Measurements from ENCODE around the gene ZNF628. TPM values are rescaled to one million over a fixed set of nuclear protein-coding genes. Genes with fewer than 3 reads are reported as not detected.
A peak's percentile ranks its signal among the peaks of the same experiment; 100 is the strongest.

The ZNF628 gene
- total and polyA plus RNA-seq, 2 donors (not counting 1 experiment from before 2014, with no cell fraction given), result 0.49 to 1.3 TPM

DNA sequence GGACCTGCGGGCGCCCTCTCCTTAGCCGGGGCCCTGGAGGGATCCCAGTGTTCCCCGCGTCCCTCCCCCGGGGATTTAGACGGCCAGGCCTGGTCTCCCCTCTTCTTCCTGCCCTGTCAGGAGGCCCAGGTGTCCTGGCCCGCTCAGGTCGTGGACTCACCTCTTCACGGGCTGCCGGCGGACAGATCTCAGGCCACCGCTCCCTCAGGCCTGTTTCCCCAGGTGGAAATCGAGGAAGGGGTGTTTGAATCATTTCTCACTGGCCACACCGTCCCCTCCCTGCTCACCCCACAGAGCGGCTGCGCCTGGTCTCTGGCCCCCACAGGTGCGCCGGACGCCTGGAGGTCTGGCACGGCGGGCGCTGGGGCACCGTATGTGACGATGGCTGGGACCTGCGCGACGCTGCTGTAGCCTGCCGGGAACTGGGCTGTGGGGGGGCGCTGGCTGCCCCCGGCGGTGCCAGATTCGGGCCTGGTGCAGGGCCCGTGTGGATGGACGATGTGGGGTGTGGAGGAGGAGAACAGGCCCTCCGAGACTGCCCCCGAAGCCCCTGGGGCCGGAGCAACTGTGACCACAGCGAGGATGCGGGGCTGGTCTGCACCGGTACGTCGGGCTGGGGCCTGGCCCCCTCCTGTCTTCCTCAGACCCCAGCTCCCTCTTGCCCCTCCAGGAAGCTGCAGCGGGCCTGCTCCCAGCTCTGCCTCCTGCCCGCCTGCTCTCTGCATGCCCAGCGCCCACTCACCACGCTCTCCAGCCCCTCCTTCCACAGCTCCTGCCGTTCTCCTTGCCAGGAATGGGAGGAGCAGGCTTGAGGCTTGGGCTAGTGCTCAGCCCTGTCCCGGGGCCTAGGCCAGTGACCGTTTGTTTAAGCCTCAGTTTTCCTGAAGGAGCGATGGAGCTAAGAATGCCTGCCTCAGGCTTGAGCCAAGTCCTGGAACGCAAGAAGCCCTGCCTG, 14.3 kb downstream of the ZNF628 start:
- Histone ChIP-seq H3K79me2 (ENCODE audit: control insufficient read depth, insufficient read depth, low read length) (peaks cover 7% of the 10 kb centered on the region), H4K20me1 (ENCODE audit: control insufficient read depth, extremely low read depth, insufficient read depth, low read length) (no peaks in the 10 kb centered on the region), H3K4me2 (ENCODE audit: extremely low read depth, insufficient read depth, low read length) (no peak overlapping the region), H3K36me3 (ENCODE audit: control insufficient read depth, insufficient read depth, low read length) (peaks cover 1% of the 10 kb centered on the region), H3K27ac (ENCODE audit: insufficient read depth, low read length) (no peak overlapping the region), H3K4me1 (ENCODE audit: control insufficient read depth, extremely low read depth, insufficient read depth, low read length) (peaks cover 45% of the 10 kb centered on the region), H3K9ac (ENCODE audit: insufficient read depth, low read length) (no peak overlapping the region), H3K4me3 (replicated peaks in 1 of 4; ENCODE audit: control extremely low read depth in 1 of 4, insufficient read depth in 1 of 4, low read depth in 3 of 4, low read length in 4 of 4) (no peak overlapping the region), H2AFZ (ENCODE audit: low read length) (no peak overlapping the region), H3K9me3 (ENCODE audit: control insufficient read depth, insufficient read depth, low read depth, low read length) (no peaks in the 10 kb centered on the region), H3K27me3 (ENCODE audit: control insufficient read depth, insufficient read depth, low read length) (no peaks in the 10 kb centered on the region)
- peak in 1 of 2 donors; percentile 50 for DNase-seq (ENCODE audit: low read depth in 2 of 2)
- TF ChIP-seq EZH2 (IDR thresholded peaks at IDR 0.05; ENCODE audit: low read length, missing control alignments), result no peak
- TF ChIP-seq, protein P1, sequence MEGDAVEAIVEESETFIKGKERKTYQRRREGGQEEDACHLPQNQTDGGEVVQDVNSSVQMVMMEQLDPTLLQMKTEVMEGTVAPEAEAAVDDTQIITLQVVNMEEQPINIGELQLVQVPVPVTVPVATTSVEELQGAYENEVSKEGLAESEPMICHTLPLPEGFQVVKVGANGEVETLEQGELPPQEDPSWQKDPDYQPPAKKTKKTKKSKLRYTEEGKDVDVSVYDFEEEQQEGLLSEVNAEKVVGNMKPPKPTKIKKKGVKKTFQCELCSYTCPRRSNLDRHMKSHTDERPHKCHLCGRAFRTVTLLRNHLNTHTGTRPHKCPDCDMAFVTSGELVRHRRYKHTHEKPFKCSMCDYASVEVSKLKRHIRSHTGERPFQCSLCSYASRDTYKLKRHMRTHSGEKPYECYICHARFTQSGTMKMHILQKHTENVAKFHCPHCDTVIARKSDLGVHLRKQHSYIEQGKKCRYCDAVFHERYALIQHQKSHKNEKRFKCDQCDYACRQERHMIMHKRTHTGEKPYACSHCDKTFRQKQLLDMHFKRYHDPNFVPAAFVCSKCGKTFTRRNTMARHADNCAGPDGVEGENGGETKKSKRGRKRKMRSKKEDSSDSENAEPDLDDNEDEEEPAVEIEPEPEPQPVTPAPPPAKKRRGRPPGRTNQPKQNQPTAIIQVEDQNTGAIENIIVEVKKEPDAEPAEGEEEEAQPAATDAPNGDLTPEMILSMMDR (conservative IDR thresholded peaks at IDR 0.05 in 1 of 2, IDR thresholded peaks at IDR 0.05 in 1 of 2; ENCODE audit: low read depth in 1 of 2, low read length in 2 of 2), result no peak

DNA sequence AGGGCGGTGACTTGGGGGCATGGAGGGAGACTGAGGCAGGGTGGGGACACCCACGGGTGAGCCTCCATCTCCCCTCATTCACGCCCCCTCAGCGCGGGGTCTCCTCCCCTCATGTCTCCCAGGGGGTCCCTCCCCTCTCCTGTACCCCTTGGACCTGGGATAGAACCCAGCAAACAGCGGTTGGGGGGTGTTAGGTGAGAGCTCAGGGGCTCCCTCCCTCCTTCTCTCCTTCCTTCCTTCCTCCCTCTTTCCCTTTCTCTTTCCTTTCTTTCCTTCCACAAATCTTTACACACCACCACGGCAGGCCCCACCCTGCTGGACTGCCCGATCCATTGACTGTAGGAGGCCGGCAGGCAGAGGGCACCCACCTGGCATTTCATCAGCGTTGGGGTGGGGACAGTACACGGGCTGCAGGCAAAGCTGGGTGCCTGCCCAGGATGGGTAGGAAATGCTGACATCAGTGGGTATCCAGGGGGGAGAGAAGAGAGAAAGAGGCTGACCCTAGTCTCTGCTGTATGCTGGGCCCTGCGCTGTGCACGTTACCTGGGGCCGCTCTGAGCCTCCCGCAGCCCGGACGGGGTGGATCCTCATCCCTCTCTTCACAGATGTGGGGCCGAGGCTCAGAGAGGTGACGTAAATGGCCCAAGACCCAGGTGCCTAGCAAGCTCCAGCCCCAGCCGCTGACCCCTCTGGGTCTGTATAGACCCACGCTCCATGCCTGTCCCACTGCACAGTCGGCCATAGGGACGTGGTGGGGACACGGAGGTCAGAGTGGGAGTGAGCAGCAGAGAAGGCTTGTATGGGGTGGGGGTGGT, 15.3 kb downstream of the ZNF628 start:
- peaks cover 39% of the 10 kb centered on the region for H3K4me1 ChIP-seq (ENCODE audit: control insufficient read depth, extremely low read depth, insufficient read depth, low read length)
- DNase-seq (ENCODE audit: low read depth in 2 of 2), result no peak

More for the DNA sequence above, 15.3 kb downstream of the ZNF628 start:
- Histone ChIP-seq H3K27me3 (ENCODE audit: control insufficient read depth, insufficient read depth, low read length) (no peaks in the 10 kb centered on the region), H3K4me2 (ENCODE audit: extremely low read depth, insufficient read depth, low read length) (no peak overlapping the region), H3K4me3 (replicated peaks in 1 of 4; ENCODE audit: control extremely low read depth in 1 of 4, insufficient read depth in 1 of 4, low read depth in 3 of 4, low read length in 4 of 4) (no peak overlapping the region), H3K9me3 (ENCODE audit: control insufficient read depth, insufficient read depth, low read depth, low read length) (no peaks in the 10 kb centered on the region), H4K20me1 (ENCODE audit: control insufficient read depth, extremely low read depth, insufficient read depth, low read length) (no peaks in the 10 kb centered on the region), H3K27ac (ENCODE audit: insufficient read depth, low read length) (no peak overlapping the region), H3K9ac (ENCODE audit: insufficient read depth, low read length) (no peak overlapping the region), H3K36me3 (ENCODE audit: control insufficient read depth, insufficient read depth, low read length) (peaks cover 4% of the 10 kb centered on the region), H3K79me2 (ENCODE audit: control insufficient read depth, insufficient read depth, low read length) (peaks cover 8% of the 10 kb centered on the region), H2AFZ (ENCODE audit: low read length) (no peak overlapping the region)
- TF ChIP-seq, protein P1 (conservative IDR thresholded peaks at IDR 0.05 in 1 of 2, IDR thresholded peaks at IDR 0.05 in 1 of 2; ENCODE audit: low read depth in 1 of 2, low read length in 2 of 2), result no peak
- TF ChIP-seq EZH2 (IDR thresholded peaks at IDR 0.05; ENCODE audit: low read length, missing control alignments), result no peak

Measured in fibroblast of lung (primary cell).